ENCODE results near the gene RIPK4. TPM values are rescaled to one million over a fixed set of nuclear protein-coding genes. Genes with fewer than 3 reads are reported as not detected.

Gene RIPK4
- total and polyA plus RNA-seq, 2 of the 13 experiments (the other 11 are each of a cell fraction or from before 2014, with no cell fraction given): 3.1 to 4.9 TPM

DNA sequence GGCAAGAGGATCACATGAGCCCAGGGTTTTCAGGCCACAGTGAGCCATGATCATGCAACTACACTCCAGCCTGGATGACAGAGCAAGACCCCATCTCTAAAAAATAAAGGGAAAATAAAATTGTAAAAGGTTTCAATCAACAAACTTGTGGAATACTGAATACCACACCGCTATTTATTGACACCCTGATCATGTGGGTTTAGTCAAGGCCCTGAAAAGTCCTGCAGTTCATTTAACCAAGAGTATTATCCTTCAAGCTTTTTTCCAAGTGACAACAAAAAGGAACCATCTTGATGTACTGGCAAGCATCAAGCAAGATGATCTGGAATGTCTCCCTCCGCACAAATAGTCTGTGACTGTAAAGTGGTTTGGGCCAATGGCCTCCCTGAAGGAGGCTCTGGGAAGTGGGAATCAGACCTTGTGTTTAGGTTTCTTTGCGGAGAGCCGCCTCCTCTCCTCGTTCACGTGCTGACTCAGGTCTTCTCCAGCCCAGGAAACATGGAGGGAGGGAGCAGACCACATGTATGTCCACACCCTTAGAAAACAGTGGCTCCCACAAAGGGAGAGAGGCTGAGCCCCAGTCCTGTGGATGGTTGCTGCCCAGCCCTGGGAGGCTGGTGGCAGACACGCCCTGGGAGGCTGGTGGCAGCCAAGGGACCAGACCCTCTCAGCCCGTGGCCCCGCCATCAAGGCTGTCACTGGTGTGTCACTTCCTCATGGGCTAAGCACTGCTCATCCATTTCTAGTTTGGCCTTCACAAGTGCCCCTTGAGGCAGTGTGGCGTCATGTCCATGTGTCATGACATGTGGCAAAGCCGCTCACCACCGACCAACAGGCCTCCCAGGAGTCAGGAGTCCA, 56.7 kb downstream of the RIPK4 start (continued):
- TF ChIP-seq, protein P1, sequence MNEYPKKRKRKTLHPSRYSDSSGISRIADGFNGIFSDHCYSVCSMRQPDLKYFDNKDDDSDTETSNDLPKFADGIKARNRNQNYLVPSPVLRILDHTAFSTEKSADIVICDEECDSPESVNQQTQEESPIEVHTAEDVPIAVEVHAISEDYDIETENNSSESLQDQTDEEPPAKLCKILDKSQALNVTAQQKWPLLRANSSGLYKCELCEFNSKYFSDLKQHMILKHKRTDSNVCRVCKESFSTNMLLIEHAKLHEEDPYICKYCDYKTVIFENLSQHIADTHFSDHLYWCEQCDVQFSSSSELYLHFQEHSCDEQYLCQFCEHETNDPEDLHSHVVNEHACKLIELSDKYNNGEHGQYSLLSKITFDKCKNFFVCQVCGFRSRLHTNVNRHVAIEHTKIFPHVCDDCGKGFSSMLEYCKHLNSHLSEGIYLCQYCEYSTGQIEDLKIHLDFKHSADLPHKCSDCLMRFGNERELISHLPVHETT (CRISPR knock-in tag; conservative IDR thresholded peaks at IDR 0.05): no peak
- 0 out of 2 replicates have a peak, but pooled peaks have one; percentile 24 for TF ChIP-seq MAFF (IDR thresholded peaks at IDR 0.05; ENCODE audit: low read depth, low read length)
- TF ChIP-seq, protein P2, sequence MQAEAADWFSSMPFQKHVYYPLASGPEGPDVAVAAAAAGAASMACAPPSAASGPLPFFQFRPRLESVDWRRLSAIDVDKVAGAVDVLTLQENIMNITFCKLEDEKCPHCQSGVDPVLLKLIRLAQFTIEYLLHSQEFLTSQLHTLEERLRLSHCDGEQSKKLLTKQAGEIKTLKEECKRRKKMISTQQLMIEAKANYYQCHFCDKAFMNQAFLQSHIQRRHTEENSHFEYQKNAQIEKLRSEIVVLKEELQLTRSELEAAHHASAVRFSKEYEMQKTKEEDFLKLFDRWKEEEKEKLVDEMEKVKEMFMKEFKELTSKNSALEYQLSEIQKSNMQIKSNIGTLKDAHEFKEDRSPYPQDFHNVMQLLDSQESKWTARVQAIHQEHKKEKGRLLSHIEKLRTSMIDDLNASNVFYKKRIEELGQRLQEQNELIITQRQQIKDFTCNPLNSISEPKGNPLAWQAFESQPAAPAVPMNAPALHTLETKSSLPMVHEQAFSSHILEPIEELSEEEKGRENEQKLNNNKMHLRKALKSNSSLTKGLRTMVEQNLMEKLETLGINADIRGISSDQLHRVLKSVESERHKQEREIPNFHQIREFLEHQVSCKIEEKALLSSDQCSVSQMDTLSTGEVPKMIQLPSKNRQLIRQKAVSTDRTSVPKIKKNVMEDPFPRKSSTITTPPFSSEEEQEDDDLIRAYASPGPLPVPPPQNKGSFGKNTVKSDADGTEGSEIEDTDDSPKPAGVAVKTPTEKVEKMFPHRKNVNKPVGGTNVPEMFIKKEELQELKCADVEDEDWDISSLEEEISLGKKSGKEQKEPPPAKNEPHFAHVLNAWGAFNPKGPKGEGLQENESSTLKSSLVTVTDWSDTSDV (CRISPR knock-in tag; IDR thresholded peaks at IDR 0.05): no peak

DNA sequence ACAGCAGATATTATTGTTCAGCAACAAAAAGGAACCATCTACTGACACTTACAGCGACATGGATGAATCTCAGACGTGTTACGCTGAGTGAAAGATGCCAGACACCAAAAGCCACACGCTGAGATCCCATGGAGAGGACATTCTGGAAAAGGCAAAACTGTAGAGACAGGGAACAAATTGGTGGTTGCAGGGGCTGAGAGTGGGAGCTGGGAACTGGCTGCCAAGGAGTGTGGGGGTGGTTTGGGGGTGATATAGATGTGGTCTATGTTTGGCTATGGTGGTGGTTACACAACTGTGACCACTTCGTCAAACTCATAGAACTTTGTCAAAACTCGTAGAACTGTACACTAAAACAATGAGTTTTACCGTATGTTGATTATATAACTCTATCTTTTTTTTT, 57.7 kb downstream of the RIPK4 start:
- H3K4me1 ChIP-seq (ENCODE audit: insufficient read depth, low read length): peaks cover 83% of the 10 kb centered on the region
- no TSS peak for BruUV-seq (replicated peaks)
- no peak overlapping the region for H3K4me3 ChIP-seq (replicated peaks in 1 of 3; ENCODE audit: insufficient read depth in 1 of 3, low read depth in 2 of 3, low read length in 3 of 3)
- H3K79me2 ChIP-seq (ENCODE audit: insufficient read depth, low read length): no peaks in the 10 kb centered on the region
- H2AFZ ChIP-seq (ENCODE audit: low read length): no peak overlapping the region
- FAIRE-seq: no peak
- H3K27ac ChIP-seq (ENCODE audit: extremely low read length, insufficient read depth, low read length): no peak overlapping the region
- DNase-seq (ENCODE audit: low spot score): no peak
- H3K9me3 ChIP-seq (ENCODE audit: low read length): no peaks in the 10 kb centered on the region
- ChIA-PET CTCF (ENCODE audit: low intra/inter-chr PET ratio, low total read pairs) (no interaction called here), POLR2A (no interaction called here)
- in situ Hi-C loops (cut with HindIII; ENCODE audit: extremely low pct_ligation_motif_present, low pct_unique_long_range_greater_than_20kb) (no loop called here), intact Hi-C loops (cut with micrococcal nuclease; ENCODE audit: unreplicated experiment) (no loop called here)
- no peaks in the 10 kb centered on the region for H3K36me3 ChIP-seq (replicated peaks in 1 of 2; ENCODE audit: control insufficient read depth in 1 of 2, insufficient read depth in 2 of 2, low read length in 2 of 2)
- H3K27me3 ChIP-seq (ENCODE audit: control insufficient read depth in 1 of 2, insufficient read depth in 2 of 2, low read length in 2 of 2): peaks cover 0 to 9% of the 10 kb centered on the region in 2 experiments; a peak in 1 of 5 replicates
- H3K9ac ChIP-seq (ENCODE audit: insufficient read depth, low read depth, low read length): no peak overlapping the region
- no peaks in the 10 kb centered on the region for H4K20me1 ChIP-seq (ENCODE audit: insufficient read depth, low read length)
- 77% methylated on average over 7 of the region's 7 CpGs for WGBS (ENCODE audit: low lambda C conversion rate)
- no peak overlapping the region for H3K4me2 ChIP-seq (ENCODE audit: low read depth, low read length)
- no peak for ATAC-seq
- TF ChIP-seq, protein P3, sequence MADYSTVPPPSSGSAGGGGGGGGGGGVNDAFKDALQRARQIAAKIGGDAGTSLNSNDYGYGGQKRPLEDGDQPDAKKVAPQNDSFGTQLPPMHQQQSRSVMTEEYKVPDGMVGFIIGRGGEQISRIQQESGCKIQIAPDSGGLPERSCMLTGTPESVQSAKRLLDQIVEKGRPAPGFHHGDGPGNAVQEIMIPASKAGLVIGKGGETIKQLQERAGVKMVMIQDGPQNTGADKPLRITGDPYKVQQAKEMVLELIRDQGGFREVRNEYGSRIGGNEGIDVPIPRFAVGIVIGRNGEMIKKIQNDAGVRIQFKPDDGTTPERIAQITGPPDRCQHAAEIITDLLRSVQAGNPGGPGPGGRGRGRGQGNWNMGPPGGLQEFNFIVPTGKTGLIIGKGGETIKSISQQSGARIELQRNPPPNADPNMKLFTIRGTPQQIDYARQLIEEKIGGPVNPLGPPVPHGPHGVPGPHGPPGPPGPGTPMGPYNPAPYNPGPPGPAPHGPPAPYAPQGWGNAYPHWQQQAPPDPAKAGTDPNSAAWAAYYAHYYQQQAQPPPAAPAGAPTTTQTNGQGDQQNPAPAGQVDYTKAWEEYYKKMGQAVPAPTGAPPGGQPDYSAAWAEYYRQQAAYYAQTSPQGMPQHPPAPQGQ (CRISPR knock-in tag; IDR thresholded peaks at IDR 0.05; ENCODE audit: borderline replicate concordance): no peak
- TF ChIP-seq NFIB (CRISPR knock-in tag; IDR thresholded peaks at IDR 0.05; ENCODE audit: borderline replicate concordance) (no peak), PHB2 (IDR thresholded peaks at IDR 0.05; ENCODE audit: partially characterized antibody) (no peak), ETV6 (CRISPR knock-in tag; conservative IDR thresholded peaks at IDR 0.05) (no peak), CSRNP2 (CRISPR knock-in tag; conservative IDR thresholded peaks at IDR 0.05; ENCODE audit: low read depth) (no peak)
- TF ChIP-seq, protein P4, sequence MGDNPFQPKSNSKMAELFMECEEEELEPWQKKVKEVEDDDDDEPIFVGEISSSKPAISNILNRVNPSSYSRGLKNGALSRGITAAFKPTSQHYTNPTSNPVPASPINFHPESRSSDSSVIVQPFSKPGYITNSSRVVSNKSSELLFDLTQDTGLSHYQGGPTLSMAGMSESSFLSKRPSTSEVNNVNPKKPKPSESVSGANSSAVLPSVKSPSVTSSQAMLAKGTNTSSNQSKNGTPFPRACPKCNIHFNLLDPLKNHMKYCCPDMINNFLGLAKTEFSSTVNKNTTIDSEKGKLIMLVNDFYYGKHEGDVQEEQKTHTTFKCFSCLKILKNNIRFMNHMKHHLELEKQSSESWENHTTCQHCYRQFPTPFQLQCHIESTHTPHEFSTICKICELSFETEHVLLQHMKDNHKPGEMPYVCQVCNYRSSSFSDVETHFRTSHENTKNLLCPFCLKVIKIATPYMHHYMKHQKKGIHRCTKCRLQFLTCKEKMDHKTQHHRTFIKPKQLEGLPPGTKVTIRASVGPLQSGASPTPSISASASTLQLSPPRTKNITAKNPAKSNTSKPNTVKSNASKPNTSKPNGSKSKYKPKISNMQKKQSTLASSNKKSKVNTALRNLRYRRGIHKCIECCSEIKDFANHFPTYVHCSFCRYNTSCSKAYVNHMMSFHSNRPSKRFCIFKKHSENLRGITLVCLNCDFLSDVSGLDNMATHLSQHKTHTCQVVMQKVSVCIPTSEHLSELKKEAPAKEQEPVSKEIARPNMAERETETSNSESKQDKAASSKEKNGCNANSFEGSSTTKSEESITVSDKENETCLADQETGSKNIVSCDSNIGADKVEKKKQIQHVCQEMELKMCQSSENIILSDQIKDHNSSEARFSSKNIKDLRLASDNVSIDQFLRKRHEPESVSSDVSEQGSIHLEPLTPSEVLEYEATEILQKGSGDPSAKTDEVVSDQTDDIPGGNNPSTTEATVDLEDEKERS (CRISPR knock-in tag; IDR thresholded peaks at IDR 0.05): no peak
